ENCODE measurements around the gene SLC25A10.

SLC25A10 gene

DNA sequence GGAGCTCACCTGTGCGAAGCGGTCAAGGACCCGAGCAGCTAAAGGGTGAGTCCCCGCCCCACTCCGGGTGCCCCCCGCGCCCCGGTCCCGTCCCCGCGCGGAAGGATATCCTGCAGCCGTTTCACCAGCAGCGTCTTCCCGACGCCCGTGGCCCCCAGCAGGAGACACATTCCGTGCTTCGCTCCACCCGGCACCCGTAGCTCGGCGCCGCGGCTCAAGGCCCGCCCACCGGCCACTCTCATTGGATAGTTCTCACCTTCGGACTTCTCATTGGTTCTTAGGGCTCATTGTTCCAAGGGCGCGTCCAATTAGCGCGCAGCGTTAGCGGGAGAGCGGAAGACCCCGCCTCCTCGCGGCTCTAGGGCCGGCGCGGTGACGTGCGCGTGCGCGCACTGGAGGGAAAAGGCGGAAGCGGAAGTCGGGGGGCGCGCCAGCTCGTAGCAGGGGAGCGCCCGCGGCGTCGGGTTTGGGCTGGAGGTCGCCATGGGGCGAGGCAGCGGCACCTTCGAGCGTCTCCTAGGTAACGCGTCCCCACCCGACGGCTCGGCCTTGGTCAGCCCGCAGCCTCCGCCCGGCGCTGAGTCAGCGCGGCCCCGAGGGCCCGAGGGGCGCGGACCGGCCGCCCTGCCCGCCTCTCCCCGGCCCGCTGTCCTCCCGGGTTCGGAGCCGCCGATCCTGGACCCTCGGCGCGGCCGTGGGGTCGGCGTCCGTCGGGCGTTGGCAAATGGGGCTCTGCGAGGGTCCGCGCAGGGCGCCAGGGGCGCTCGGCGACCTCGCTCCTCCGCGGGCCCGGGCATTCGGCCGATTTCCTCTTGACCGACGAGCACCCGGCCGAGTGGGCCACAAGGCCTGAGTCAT is 28.3 kb upstream of the SLC25A10 start, which contains the start of the genes ARL16 and HGS (continued):
- TF ChIP-seq, protein P1, sequence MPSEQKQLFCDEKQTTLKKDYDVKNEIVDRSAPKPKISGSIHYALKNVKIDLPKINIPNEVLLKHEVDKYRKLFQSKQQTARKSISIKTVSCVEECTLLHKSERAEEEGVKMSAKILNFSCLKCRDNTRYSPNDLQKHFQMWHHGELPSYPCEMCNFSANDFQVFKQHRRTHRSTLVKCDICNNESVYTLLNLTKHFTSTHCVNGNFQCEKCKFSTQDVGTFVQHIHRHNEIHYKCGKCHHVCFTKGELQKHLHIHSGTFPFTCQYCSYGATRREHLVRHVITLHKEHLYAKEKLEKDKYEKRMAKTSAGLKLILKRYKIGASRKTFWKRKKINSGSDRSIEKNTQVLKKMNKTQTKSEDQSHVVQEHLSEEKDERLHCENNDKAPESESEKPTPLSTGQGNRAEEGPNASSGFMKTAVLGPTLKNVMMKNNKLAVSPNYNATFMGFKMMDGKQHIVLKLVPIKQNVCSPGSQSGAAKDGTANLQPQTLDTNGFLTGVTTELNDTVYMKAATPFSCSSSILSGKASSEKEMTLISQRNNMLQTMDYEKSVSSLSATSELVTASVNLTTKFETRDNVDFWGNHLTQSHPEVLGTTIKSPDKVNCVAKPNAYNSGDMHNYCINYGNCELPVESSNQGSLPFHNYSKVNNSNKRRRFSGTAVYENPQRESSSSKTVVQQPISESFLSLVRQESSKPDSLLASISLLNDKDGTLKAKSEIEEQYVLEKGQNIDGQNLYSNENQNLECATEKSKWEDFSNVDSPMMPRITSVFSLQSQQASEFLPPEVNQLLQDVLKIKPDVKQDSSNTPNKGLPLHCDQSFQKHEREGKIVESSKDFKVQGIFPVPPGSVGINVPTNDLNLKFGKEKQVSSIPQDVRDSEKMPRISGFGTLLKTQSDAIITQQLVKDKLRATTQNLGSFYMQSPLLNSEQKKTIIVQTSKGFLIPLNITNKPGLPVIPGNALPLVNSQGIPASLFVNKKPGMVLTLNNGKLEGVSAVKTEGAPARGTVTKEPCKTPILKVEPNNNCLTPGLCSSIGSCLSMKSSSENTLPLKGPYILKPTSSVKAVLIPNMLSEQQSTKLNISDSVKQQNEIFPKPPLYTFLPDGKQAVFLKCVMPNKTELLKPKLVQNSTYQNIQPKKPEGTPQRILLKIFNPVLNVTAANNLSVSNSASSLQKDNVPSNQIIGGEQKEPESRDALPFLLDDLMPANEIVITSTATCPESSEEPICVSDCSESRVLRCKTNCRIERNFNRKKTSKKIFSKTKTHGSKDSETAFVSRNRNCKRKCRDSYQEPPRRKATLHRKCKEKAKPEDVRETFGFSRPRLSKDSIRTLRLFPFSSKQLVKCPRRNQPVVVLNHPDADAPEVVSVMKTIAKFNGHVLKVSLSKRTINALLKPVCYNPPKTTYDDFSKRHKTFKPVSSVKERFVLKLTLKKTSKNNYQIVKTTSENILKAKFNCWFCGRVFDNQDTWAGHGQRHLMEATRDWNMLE (tag by site-specific recombination; conservative IDR thresholded peaks at IDR 0.05; ENCODE audit: low read depth), result peak; percentile 33; the same call in 1 of the 2 replicates
- TF ChIP-seq ZNF10 (tag by site-specific recombination; IDR thresholded peaks at IDR 0.05), result no peak
- no peak for TF ChIP-seq HIC1 (tag by site-specific recombination; IDR thresholded peaks at IDR 0.05)
- TF ChIP-seq, protein P2, sequence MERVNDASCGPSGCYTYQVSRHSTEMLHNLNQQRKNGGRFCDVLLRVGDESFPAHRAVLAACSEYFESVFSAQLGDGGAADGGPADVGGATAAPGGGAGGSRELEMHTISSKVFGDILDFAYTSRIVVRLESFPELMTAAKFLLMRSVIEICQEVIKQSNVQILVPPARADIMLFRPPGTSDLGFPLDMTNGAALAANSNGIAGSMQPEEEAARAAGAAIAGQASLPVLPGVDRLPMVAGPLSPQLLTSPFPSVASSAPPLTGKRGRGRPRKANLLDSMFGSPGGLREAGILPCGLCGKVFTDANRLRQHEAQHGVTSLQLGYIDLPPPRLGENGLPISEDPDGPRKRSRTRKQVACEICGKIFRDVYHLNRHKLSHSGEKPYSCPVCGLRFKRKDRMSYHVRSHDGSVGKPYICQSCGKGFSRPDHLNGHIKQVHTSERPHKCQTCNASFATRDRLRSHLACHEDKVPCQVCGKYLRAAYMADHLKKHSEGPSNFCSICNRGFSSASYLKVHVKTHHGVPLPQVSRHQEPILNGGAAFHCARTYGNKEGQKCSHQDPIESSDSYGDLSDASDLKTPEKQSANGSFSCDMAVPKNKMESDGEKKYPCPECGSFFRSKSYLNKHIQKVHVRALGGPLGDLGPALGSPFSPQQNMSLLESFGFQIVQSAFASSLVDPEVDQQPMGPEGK (tag by site-specific recombination; IDR thresholded peaks at IDR 0.05), result peak; percentile 98
- TF ChIP-seq PRDM1 (tag by site-specific recombination; IDR thresholded peaks at IDR 0.05), result no peak
- TF ChIP-seq, protein P3, sequence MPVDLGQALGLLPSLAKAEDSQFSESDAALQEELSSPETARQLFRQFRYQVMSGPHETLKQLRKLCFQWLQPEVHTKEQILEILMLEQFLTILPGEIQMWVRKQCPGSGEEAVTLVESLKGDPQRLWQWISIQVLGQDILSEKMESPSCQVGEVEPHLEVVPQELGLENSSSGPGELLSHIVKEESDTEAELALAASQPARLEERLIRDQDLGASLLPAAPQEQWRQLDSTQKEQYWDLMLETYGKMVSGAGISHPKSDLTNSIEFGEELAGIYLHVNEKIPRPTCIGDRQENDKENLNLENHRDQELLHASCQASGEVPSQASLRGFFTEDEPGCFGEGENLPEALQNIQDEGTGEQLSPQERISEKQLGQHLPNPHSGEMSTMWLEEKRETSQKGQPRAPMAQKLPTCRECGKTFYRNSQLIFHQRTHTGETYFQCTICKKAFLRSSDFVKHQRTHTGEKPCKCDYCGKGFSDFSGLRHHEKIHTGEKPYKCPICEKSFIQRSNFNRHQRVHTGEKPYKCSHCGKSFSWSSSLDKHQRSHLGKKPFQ (tag by site-specific recombination; IDR thresholded peaks at IDR 0.05), result no peak
- no peak for TF ChIP-seq ZNF837 (tag by site-specific recombination; IDR thresholded peaks at IDR 0.05)
- TF ChIP-seq ZFP41 (tag by site-specific recombination; IDR thresholded peaks at IDR 0.05; ENCODE audit: borderline replicate concordance), result no peak
- no peak for TF ChIP-seq ZNF785 (tag by site-specific recombination; IDR thresholded peaks at IDR 0.05)
- peak; percentile 85 for TF ChIP-seq SP7 (tag by site-specific recombination; IDR thresholded peaks at IDR 0.05)
- peak; percentile 37; the same call in 1 of the 2 replicates for TF ChIP-seq ZBTB17 (tag by site-specific recombination; IDR thresholded peaks at IDR 0.05)
- peak; percentile 64; the same call in 1 of the 2 replicates for TF ChIP-seq ZFP69B (tag by site-specific recombination; IDR thresholded peaks at IDR 0.05)
- 0 out of 2 replicates have a peak, but pooled peaks have one; percentile 14 for TF ChIP-seq YY1 (tag by site-specific recombination; IDR thresholded peaks at IDR 0.05)
- no peak for TF ChIP-seq ZNF221 (tag by site-specific recombination; IDR thresholded peaks at IDR 0.05; ENCODE audit: borderline replicate concordance)
- no peak for TF ChIP-seq ZNF433 (tag by site-specific recombination; IDR thresholded peaks at IDR 0.05; ENCODE audit: low read depth)
- TF ChIP-seq ZNF521 (tag by site-specific recombination; IDR thresholded peaks at IDR 0.05), result no peak
- TF ChIP-seq ZNF112 (tag by site-specific recombination; IDR thresholded peaks at IDR 0.05), result no peak
- no peak for TF ChIP-seq ZNF169 (tag by site-specific recombination; IDR thresholded peaks at IDR 0.05)
- TF ChIP-seq BCL11B (tag by site-specific recombination; IDR thresholded peaks at IDR 0.05; ENCODE audit: low read depth), result peak; percentile 67; the same call in 1 of the 2 replicates
- TF ChIP-seq ZNF501 (tag by site-specific recombination; IDR thresholded peaks at IDR 0.05), result no peak
- TF ChIP-seq ZNF830 (tag by site-specific recombination; IDR thresholded peaks at IDR 0.05; ENCODE audit: low read depth), result no peak
- TF ChIP-seq ZNF600 (tag by site-specific recombination; IDR thresholded peaks at IDR 0.05), result no peak
- TF ChIP-seq ZNF335 (tag by site-specific recombination; conservative IDR thresholded peaks at IDR 0.05), result peak; percentile 64
- no peak for TF ChIP-seq ZNF157 (tag by site-specific recombination; IDR thresholded peaks at IDR 0.05)
- TF ChIP-seq ZBTB20 (tag by site-specific recombination; IDR thresholded peaks at IDR 0.05), result peak; percentile 19; the same call in 1 of the 2 replicates
- no peak for TF ChIP-seq ZNF792 (tag by site-specific recombination; IDR thresholded peaks at IDR 0.05)
- TF ChIP-seq ZNF138 (tag by site-specific recombination; IDR thresholded peaks at IDR 0.05; ENCODE audit: borderline replicate concordance), result no peak
- TF ChIP-seq ZNF211 (tag by site-specific recombination; IDR thresholded peaks at IDR 0.05; ENCODE audit: low read depth), result no peak
- TF ChIP-seq GLI2 (tag by site-specific recombination; IDR thresholded peaks at IDR 0.05; ENCODE audit: borderline replicate concordance, low read depth), result no peak
- peak; percentile 82; the same call in 1 of the 2 replicates for TF ChIP-seq KLF8 (tag by site-specific recombination; IDR thresholded peaks at IDR 0.05)
